GM19467 (cell line): ENCODE measurements around the gene NPBWR2.
"Not testable (repeated sequence)": the region's sequence is repeated elsewhere in the genome, so short reads cannot be mapped to it uniquely, and the experiment has no call there.

Experiments
- ATAC-seq: cut with Tn5 transposase; IDR thresholded peaks from one replicate; pipeline ENCODE4 v1.9.1; 2021; ENCODE audit warnings: mild to moderate bottlenecking, moderate library complexity; ENCODE audit not compliant: unreplicated experiment

The NPBWR2 gene

GRCh38 chr20:64087226-64087825 is 20.0 kb downstream of the NPBWR2 start:
- ATAC-seq: not testable (repeated sequence)

GRCh38 chr20:64086801-64087200 is 20.6 kb downstream of the NPBWR2 start:
- ATAC-seq: no peak

- ATAC-seq: no peak
These were observed 22.6 kb downstream of the NPBWR2 start for GRCh38 chr20:64084685-64085152.

GRCh38 chr20:64083804-64084684 is 23.3 kb downstream of the NPBWR2 start, which contains the start of gene LKAAEAR1:
Gene LKAAEAR1 (minus strand): TSS chr20:64084398. CDS start chr20:64084219, 179 bp downstream.
- no peak for ATAC-seq

GRCh38 chr20:64083378-64083803 is 24.0 kb downstream of the NPBWR2 start:
- no peak for ATAC-seq

GRCh38 chr20:64082820-64083377 is 24.5 kb downstream of the NPBWR2 start:
- no peak for ATAC-seq

- ATAC-seq: no peak
These were observed 25.1 kb downstream of the NPBWR2 start for GRCh38 chr20:64082126-64082731.

- ATAC-seq: no peak
These were observed 25.8 kb downstream of the NPBWR2 start for GRCh38 chr20:64081624-64081964.

- ATAC-seq: no peak
These were observed 26.3 kb downstream of the NPBWR2 start for GRCh38 chr20:64080813-64081623.

- ATAC-seq: no peak
These were observed 27.2 kb downstream of the NPBWR2 start, which contains the start of gene OPRL1 for GRCh38 chr20:64080013-64080812. Gene OPRL1 (plus strand): TSS chr20:64080082. CDS start chr20:64092721, 12,639 bp downstream.

GRCh38 chr20:64079273-64080012 is 27.9 kb downstream of the NPBWR2 start, which contains the start of gene RGS19:
Gene RGS19 (minus strand): TSS chr20:64079518. CDS start chr20:64076886, 2,632 bp downstream.
- peak; percentile 35 for ATAC-seq

GRCh38 chr20:64078934-64079272 is 28.5 kb downstream of the NPBWR2 start:
- no peak for ATAC-seq

GRCh38 chr20:64077876-64078551 is 29.4 kb downstream of the NPBWR2 start:
- ATAC-seq: no peak

GRCh38 chr20:64077541-64077875 is 29.9 kb downstream of the NPBWR2 start:
- no peak for ATAC-seq

GRCh38 chr20:64077094-64077493 is 30.3 kb downstream of the NPBWR2 start:
- no peak for ATAC-seq

GRCh38 chr20:64076061-64076997 is 31.0 kb downstream of the NPBWR2 start:
- no peak for ATAC-seq

- no peak for ATAC-seq
These were observed 31.8 kb downstream of the NPBWR2 start for GRCh38 chr20:64075556-64075955.
